HepG2 (cell line): ENCODE measurements around the gene TUBAL3. TPM values are rescaled to one million over a fixed set of nuclear protein-coding genes. Genes with fewer than 3 reads are reported as not detected.
A peak's percentile ranks its signal among the peaks of the same experiment; 100 is the strongest.

Experiments used
- ARNT2 ChIP-seq: sonication (generic); formaldehyde crosslinking; IDR thresholded peaks from 2 replicates; pipeline ENCODE4 v1.8.0; 2022; ENCODE audit warnings: mild to moderate bottlenecking, low read depth, missing genetic modification reagents, moderate library complexity
- DR1 ChIP-seq: sonication (generic); formaldehyde crosslinking; IDR thresholded peaks from 2 replicates; pipeline ENCODE4 v1.8.0; 2021; ENCODE audit warnings: mild to moderate bottlenecking, missing genetic modification reagents, inconsistent platforms
- FOSL2 ChIP-seq: sonication (generic); formaldehyde crosslinking; IDR thresholded peaks from 2 replicates; pipeline ENCODE4 v1.4.0; 2020; ENCODE audit warnings: missing genetic modification reagents
- FOXC1 ChIP-seq: sonication (generic); formaldehyde crosslinking; IDR thresholded peaks from 2 replicates; pipeline ENCODE4 v1.8.0; 2022; ENCODE audit warnings: mild to moderate bottlenecking, missing genetic modification reagents, borderline replicate concordance
- FOXM1 ChIP-seq: sonication (generic); formaldehyde crosslinking; IDR thresholded peaks from 2 replicates; pipeline ENCODE4 v1.5.0; 2020; ENCODE audit warnings: missing genetic modification reagents
- FOXP1 ChIP-seq, 2 experiments: fragments of 450-650 bp in 1 of 2; IDR thresholded peaks; 2 replicates each; pipeline ENCODE4 v1.6.1; 2017 to 2018; ENCODE audit warnings: antibody characterized with exemption in 1 of 2
- GABPA ChIP-seq, 2 experiments: IDR thresholded peaks; 2 replicates each; pipeline ENCODE4 v1.6.1; 2011 to 2016; ENCODE audit warnings: low read depth in 2 of 2, low read length in 1 of 2, missing biosample characterization in 1 of 2, missing genetic modification characterization in 1 of 2
- KDM4B ChIP-seq: sonication (generic); formaldehyde crosslinking; IDR thresholded peaks from 2 replicates; pipeline ENCODE4 v1.4.0; 2020; ENCODE audit warnings: missing genetic modification reagents
- MBNL3 ChIP-seq: fragments of 250-450 bp; sonication (Bioruptor Pico); conservative IDR thresholded peaks from 2 replicates; pipeline ENCODE4 v1.8.0; 2022; ENCODE audit warnings: mild to moderate bottlenecking, inconsistent platforms
- MTF1 ChIP-seq: sonication (generic); formaldehyde crosslinking; IDR thresholded peaks from 2 replicates; pipeline ENCODE4 v1.5.0; 2020; ENCODE audit warnings: missing genetic modification reagents
- PRMT3 ChIP-seq: sonication (generic); formaldehyde crosslinking; IDR thresholded peaks from 2 replicates; pipeline ENCODE4 v1.8.1; 2022; ENCODE audit warnings: low read depth, mild to moderate bottlenecking, moderate library complexity, missing genetic modification reagents, borderline replicate concordance
- PTBP1 ChIP-seq: fragments of 200-400 bp; formaldehyde crosslinking; IDR thresholded peaks from 2 replicates; pipeline ENCODE4 v1.6.1; 2018; ENCODE audit warnings: low read length, low read depth; ENCODE audit not compliant: poor library complexity, severe bottlenecking
- RARG ChIP-seq: sonication (generic); formaldehyde crosslinking; IDR thresholded peaks from 2 replicates; pipeline ENCODE4 v1.4.0; 2020; ENCODE audit warnings: low read depth, mild to moderate bottlenecking, missing genetic modification reagents
- SMARCC2 ChIP-seq: fragments of 450-650 bp; IDR thresholded peaks from 2 replicates; pipeline ENCODE4 v1.6.1; 2017; ENCODE audit warnings: antibody characterized with exemption, mild to moderate bottlenecking
- TAF1 ChIP-seq: sonication (generic); formaldehyde crosslinking; IDR thresholded peaks from 2 replicates; pipeline ENCODE4 v1.4.0; 2020; ENCODE audit warnings: missing genetic modification reagents
- ZFP36L2 ChIP-seq: sonication (generic); formaldehyde crosslinking; IDR thresholded peaks from 2 replicates; pipeline ENCODE4 v1.4.0; 2020; ENCODE audit warnings: missing genetic modification reagents
- ZFYVE20 ChIP-seq: sonication (generic); formaldehyde crosslinking; IDR thresholded peaks from 2 replicates; pipeline ENCODE4 v1.8.0; 2023; ENCODE audit warnings: low read depth, mild to moderate bottlenecking, moderate library complexity, missing genetic modification reagents, borderline replicate concordance
- ZNF138 ChIP-seq: sonication (generic); formaldehyde crosslinking; IDR thresholded peaks from 2 replicates; pipeline ENCODE4 v1.5.0; 2020; ENCODE audit warnings: mild to moderate bottlenecking, low read depth, missing genetic modification reagents
- ZNF207 ChIP-seq: fragments of 450-650 bp; IDR thresholded peaks from 2 replicates; pipeline ENCODE4 v1.6.1; 2016; ENCODE audit warnings: antibody characterized with exemption, borderline replicate concordance
- ZNF260 ChIP-seq: sonication (generic); formaldehyde crosslinking; IDR thresholded peaks from 2 replicates; pipeline ENCODE4 v1.4.0; 2020; ENCODE audit warnings: missing genetic modification reagents, low read depth, mild to moderate bottlenecking, borderline replicate concordance
- ZNF280B ChIP-seq: sonication (generic); formaldehyde crosslinking; IDR thresholded peaks from 2 replicates; pipeline ENCODE4 v1.5.0; 2020; ENCODE audit warnings: missing genetic modification reagents, mild to moderate bottlenecking, borderline replicate concordance
- ZNF33A ChIP-seq: sonication (generic); formaldehyde crosslinking; IDR thresholded peaks from 2 replicates; pipeline ENCODE4 v1.5.1; 2020; ENCODE audit warnings: missing genetic modification reagents, mild to moderate bottlenecking, moderate library complexity, borderline replicate concordance
- ZNF354B ChIP-seq: sonication (generic); formaldehyde crosslinking; IDR thresholded peaks from 2 replicates; pipeline ENCODE4 v1.8.0; 2022; ENCODE audit warnings: mild to moderate bottlenecking, missing genetic modification reagents
- polyA plus RNA-seq, 8 experiments: library from polyadenylated mRNA; depleted of rRNA in 3 of 8; stranded (reverse) in 7 of 8; unstranded in 1 of 8; fragments of >200 nt; fragmentation: Illumina TruSeq in 4 of 8; extraction: Trizol in 4 of 8; gene quantifications; 2 replicates each; pipeline versions ENCODE4 v1.2.1 to v1.2.3, GENCODE V29; 2011 to 2016; ENCODE audit warnings: low read depth in 4 of 8, missing spikeins in 1 of 8, mixed read lengths in 1 of 8; ENCODE audit not compliant: insufficient read depth in 1 of 8
- total RNA-seq, 5 experiments: library from RNA; depleted of rRNA; stranded (reverse); fragments of >200 nt; fragmentation: Illumina TruSeq; extraction: Trizol; gene quantifications; 2 replicates each; pipeline ENCODE4 v1.2.3, GENCODE V29; 2016; ENCODE audit warnings: low read depth in 1 of 5
- TF ChIP-seq, protein P1 (sequence below): sonication (generic); formaldehyde crosslinking; conservative IDR thresholded peaks from 2 replicates; pipeline ENCODE4 v1.8.0; 2022; ENCODE audit warnings: missing genetic modification reagents
- TF ChIP-seq, protein P2 (sequence below), 2 experiments: sonication (generic) in 1 of 2; formaldehyde crosslinking in 1 of 2; IDR thresholded peaks; 2 replicates each; pipeline versions ENCODE4 v1.4.0 to v1.6.1; 2018 to 2020; ENCODE audit warnings: missing genetic modification reagents in 2 of 2, borderline replicate concordance in 1 of 2, low read depth in 1 of 2, mild to moderate bottlenecking in 1 of 2, missing biosample characterization in 1 of 2

The TUBAL3 gene
- total and polyA plus RNA-seq, 2 of the 13 experiments (the other 11 are each of a cell fraction or from before 2014, with no cell fraction given), result 0.07 to 0.26 TPM

DNA sequence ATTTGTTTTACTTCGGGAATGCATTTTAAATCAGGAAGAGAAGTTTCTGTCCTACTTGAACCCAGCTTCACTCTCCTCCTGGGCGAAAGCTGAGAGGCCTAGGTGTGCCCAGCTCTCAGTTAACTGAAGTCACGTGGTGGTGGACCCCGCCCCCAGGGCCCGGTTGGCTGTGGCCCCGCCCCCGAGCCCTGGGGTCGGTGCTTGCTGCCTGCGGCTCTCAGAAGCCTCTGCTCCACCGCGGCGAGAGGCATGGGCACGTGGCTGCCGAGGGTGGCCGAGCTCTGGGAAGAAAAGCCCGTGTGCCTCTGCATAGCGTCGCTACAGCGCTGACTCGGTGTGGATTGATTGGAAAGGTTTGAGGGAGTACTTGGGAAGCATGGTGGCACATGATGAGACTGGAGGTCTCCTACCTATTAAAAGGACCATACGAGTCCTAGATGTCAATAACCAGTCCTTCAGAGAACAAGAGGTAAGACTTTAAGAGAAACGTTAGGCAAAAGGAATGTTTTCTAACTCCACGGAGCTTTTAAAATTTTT, 41.8 kb upstream of the TUBAL3 start (continued):
- TF ChIP-seq ZNF280B, result peak; percentile 86; the same call in 1 of the 2 replicates
- no peak for TF ChIP-seq MBNL3 (CRISPR knock-in tag)
- no peak for TF ChIP-seq PTBP1
- no peak for TF ChIP-seq ZNF207
- TF ChIP-seq MTF1, result no peak
- no peak for TF ChIP-seq FOXM1 (CRISPR knock-in tag)
- TF ChIP-seq FOXC1 (CRISPR knock-in tag), result peak; percentile 85; the same call in 1 of the 2 replicates
- TF ChIP-seq, protein P1, sequence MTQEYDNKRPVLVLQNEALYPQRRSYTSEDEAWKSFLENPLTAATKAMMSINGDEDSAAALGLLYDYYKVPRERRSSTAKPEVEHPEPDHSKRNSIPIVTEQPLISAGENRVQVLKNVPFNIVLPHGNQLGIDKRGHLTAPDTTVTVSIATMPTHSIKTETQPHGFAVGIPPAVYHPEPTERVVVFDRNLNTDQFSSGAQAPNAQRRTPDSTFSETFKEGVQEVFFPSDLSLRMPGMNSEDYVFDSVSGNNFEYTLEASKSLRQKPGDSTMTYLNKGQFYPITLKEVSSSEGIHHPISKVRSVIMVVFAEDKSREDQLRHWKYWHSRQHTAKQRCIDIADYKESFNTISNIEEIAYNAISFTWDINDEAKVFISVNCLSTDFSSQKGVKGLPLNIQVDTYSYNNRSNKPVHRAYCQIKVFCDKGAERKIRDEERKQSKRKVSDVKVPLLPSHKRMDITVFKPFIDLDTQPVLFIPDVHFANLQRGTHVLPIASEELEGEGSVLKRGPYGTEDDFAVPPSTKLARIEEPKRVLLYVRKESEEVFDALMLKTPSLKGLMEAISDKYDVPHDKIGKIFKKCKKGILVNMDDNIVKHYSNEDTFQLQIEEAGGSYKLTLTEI (CRISPR knock-in tag), result no peak
- no peak for TF ChIP-seq ZNF33A (CRISPR knock-in tag)
- TF ChIP-seq DR1 (CRISPR knock-in tag), result peak; percentile 96
- TF ChIP-seq, protein P2, sequence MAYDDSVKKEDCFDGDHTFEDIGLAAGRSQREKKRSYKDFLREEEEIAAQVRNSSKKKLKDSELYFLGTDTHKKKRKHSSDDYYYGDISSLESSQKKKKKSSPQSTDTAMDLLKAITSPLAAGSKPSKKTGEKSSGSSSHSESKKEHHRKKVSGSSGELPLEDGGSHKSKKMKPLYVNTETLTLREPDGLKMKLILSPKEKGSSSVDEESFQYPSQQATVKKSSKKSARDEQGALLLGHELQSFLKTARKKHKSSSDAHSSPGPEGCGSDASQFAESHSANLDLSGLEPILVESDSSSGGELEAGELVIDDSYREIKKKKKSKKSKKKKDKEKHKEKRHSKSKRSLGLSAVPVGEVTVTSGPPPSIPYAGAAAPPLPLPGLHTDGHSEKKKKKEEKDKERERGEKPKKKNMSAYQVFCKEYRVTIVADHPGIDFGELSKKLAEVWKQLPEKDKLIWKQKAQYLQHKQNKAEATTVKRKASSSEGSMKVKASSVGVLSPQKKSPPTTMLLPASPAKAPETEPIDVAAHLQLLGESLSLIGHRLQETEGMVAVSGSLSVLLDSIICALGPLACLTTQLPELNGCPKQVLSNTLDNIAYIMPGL (CRISPR knock-in tag; IDR thresholded peaks at IDR 0.05; ENCODE audit: borderline replicate concordance in 1 of 2, low read depth in 1 of 2), result peak; percentile 80 to 85
- peak; percentile 84; the same call in 1 of the 2 replicates for TF ChIP-seq ARNT2 (CRISPR knock-in tag)
- 0 out of 2 replicates have a peak, but pooled peaks have one; percentile 88 for TF ChIP-seq ZFP36L2 (CRISPR knock-in tag)
- no peak for TF ChIP-seq FOXP1 (IDR thresholded peaks at IDR 0.05)
- TF ChIP-seq FOXP1 (CRISPR knock-in tag; IDR thresholded peaks at IDR 0.05), result no peak
- TF ChIP-seq SMARCC2, result no peak
- TF ChIP-seq RARG (CRISPR knock-in tag), result 0 out of 2 replicates have a peak, but pooled peaks have one; percentile 70
- TF ChIP-seq FOSL2 (CRISPR knock-in tag), result peak; percentile 75
- TF ChIP-seq GABPA (IDR thresholded peaks at IDR 0.05; ENCODE audit: low read depth, low read length), result no peak
- no peak for TF ChIP-seq GABPA (CRISPR knock-in tag; IDR thresholded peaks at IDR 0.05; ENCODE audit: low read depth)
- TF ChIP-seq PRMT3, result 0 out of 2 replicates have a peak, but pooled peaks have one; percentile 43
- no peak for TF ChIP-seq ZNF260 (CRISPR knock-in tag)
- TF ChIP-seq TAF1 (CRISPR knock-in tag), result peak; percentile 100
- TF ChIP-seq ZFYVE20, result no peak
- TF ChIP-seq ZNF138 (CRISPR knock-in tag), result 0 out of 2 replicates have a peak, but pooled peaks have one; percentile 27
- TF ChIP-seq KDM4B (CRISPR knock-in tag), result peak; percentile 78; the same call in 1 of the 2 replicates
- TF ChIP-seq ZNF354B (CRISPR knock-in tag), result 0 out of 2 replicates have a peak, but pooled peaks have one; percentile 28
